ENCODE results near the gene ENTHD1.

DNA sequence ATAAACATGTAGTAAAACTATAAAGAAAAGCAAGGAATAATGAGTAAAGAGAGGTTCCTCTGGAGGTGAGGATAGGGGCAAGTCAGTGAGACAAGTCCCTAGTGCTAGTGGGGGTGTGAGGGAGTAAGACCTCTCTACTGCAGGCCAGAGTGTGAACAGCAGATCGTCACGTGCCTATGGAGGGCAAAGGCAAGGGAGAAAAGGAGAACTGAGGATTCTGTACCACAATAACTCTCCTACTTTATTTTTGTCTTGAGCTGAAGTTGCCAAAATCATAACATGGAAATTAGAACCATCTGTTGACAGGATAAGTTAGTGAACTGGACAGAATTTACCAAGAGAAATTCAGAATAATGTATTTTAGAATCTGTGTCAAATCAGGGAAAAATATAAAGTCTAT is 77.6 kb downstream of the ENTHD1 start:
- no peak for TF ChIP-seq ZNF114 (tag by site-specific recombination; IDR thresholded peaks at IDR 0.05)
- TF ChIP-seq, protein P1, sequence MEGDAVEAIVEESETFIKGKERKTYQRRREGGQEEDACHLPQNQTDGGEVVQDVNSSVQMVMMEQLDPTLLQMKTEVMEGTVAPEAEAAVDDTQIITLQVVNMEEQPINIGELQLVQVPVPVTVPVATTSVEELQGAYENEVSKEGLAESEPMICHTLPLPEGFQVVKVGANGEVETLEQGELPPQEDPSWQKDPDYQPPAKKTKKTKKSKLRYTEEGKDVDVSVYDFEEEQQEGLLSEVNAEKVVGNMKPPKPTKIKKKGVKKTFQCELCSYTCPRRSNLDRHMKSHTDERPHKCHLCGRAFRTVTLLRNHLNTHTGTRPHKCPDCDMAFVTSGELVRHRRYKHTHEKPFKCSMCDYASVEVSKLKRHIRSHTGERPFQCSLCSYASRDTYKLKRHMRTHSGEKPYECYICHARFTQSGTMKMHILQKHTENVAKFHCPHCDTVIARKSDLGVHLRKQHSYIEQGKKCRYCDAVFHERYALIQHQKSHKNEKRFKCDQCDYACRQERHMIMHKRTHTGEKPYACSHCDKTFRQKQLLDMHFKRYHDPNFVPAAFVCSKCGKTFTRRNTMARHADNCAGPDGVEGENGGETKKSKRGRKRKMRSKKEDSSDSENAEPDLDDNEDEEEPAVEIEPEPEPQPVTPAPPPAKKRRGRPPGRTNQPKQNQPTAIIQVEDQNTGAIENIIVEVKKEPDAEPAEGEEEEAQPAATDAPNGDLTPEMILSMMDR (tag by site-specific recombination; IDR thresholded peaks at IDR 0.05) = no peak
- TF ChIP-seq, protein P2, sequence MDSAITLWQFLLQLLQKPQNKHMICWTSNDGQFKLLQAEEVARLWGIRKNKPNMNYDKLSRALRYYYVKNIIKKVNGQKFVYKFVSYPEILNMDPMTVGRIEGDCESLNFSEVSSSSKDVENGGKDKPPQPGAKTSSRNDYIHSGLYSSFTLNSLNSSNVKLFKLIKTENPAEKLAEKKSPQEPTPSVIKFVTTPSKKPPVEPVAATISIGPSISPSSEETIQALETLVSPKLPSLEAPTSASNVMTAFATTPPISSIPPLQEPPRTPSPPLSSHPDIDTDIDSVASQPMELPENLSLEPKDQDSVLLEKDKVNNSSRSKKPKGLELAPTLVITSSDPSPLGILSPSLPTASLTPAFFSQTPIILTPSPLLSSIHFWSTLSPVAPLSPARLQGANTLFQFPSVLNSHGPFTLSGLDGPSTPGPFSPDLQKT (IDR thresholded peaks at IDR 0.05; ENCODE audit: borderline replicate concordance, low read depth, low read length) = no peak
- TF ChIP-seq, protein P3, sequence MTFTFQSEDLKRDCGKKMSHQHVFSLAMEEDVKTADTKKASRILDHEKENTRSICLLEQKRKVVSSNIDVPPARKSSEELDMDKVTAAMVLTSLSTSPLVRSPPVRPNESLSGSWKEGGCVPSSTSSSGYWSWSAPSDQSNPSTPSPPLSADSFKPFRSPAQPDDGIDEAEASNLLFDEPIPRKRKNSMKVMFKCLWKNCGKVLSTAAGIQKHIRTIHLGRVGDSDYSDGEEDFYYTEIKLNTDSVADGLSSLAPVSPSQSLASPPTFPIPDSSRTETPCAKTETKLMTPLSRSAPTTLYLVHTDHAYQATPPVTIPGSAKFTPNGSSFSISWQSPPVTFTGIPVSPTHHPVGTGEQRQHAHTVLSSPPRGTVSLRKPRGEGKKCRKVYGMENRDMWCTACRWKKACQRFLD (tag by site-specific recombination; IDR thresholded peaks at IDR 0.05) = no peak
- TF ChIP-seq, protein P4, sequence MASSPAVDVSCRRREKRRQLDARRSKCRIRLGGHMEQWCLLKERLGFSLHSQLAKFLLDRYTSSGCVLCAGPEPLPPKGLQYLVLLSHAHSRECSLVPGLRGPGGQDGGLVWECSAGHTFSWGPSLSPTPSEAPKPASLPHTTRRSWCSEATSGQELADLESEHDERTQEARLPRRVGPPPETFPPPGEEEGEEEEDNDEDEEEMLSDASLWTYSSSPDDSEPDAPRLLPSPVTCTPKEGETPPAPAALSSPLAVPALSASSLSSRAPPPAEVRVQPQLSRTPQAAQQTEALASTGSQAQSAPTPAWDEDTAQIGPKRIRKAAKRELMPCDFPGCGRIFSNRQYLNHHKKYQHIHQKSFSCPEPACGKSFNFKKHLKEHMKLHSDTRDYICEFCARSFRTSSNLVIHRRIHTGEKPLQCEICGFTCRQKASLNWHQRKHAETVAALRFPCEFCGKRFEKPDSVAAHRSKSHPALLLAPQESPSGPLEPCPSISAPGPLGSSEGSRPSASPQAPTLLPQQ (tag by site-specific recombination; IDR thresholded peaks at IDR 0.05) = no peak
- TF ChIP-seq HOXD13 (CRISPR knock-in tag; IDR thresholded peaks at IDR 0.05; ENCODE audit: borderline replicate concordance) = no peak
- no peak for TF ChIP-seq ZNF785 (tag by site-specific recombination; IDR thresholded peaks at IDR 0.05)
- TF ChIP-seq ZBTB1 (tag by site-specific recombination; IDR thresholded peaks at IDR 0.05) = no peak
- TF ChIP-seq ZNF341 (tag by site-specific recombination; IDR thresholded peaks at IDR 0.05; ENCODE audit: low read depth) = no peak
- no peak for TF ChIP-seq KLF8 (tag by site-specific recombination; IDR thresholded peaks at IDR 0.05)
- no peak for TF ChIP-seq HOXC10 (CRISPR knock-in tag; IDR thresholded peaks at IDR 0.05)
- TF ChIP-seq ZNF768 (tag by site-specific recombination; IDR thresholded peaks at IDR 0.05) = no peak
- TF ChIP-seq ZNF24 (tag by site-specific recombination; IDR thresholded peaks at IDR 0.05) = no peak
